HG02852 (cell line): ENCODE results near the gene RLN2.

ENCODE experiments used
- ATAC-seq: cut with Tn5 transposase; IDR thresholded peaks from one replicate; pipeline ENCODE4 v1.9.1; 2021; ENCODE audit warnings: mild to moderate bottlenecking, moderate library complexity; ENCODE audit not compliant: unreplicated experiment

Gene RLN2

DNA sequence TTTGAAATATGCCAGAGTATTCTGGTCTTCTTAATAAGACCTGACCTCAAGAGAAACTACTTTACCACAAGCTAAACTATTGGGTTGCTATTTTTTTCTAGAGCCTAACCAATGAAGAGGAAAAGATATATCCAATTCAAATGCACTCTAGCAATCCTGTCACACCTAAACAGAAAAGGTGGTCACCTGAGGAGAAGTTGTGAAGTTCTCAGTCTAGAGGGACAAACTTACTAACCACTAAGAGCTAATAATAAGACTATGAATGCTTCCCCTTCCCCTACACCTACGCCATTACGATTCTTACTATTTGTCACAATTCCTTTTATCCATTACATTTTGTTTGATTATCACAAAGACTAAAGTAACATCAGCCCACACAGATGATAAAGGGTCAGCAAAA lies 29.7 kb downstream of the RLN2 start:
- peak; percentile 53 for ATAC-seq

- no peak for ATAC-seq
Observed at GRCh38 chr9:5269249-5269715, 35.2 kb downstream of the RLN2 start.

GRCh38 chr9:5265939-5266338 lies 38.6 kb downstream of the RLN2 start:
- ATAC-seq, result no peak

GRCh38 chr9:5264219-5264595 lies 40.3 kb downstream of the RLN2 start:
- peak; percentile 45 for ATAC-seq

DNA sequence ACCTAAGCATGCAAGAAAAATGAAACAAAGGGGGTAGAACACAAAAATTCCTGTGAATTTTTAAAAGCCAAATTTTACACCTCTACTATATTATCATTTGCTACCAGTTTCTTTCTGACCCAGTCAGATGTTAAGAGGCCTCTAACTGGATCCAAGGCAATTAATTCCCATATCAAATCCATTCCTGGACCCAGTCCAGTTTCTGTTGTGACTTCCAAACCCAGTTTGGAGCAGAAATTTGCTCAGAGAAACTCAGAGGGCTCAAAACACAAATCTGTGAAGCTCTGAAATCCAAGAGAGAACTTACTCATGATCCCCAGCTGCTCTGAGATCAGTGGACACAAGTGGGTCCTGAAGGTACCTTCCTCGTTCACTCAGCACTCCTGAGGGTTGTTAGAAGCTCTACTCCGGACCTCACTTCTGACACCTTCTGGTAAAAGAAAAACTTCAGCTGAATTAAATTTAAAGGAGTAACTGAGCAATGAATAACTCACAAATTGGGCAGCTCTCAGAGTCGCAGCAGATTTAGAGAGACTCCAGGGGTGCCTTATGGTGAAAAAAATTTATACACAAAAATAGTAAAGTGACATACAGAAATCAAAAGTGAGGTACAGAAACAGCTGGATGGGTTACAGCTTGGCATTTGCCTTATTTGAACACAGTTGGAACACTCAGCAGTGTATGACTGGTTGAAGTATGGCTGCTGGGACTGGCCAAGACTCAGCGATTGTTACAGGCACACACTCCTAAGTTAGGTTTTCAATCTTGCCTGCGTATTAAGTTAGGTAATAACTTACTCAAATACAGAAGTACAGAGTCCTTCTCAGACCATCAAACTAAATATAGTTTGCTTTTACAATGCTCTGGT lies 40.9 kb downstream of the RLN2 start:
- ATAC-seq, result peak; percentile 51
